GM15510 (cell line): ENCODE results near the gene VWA3A.

Experiments
- POLR2A ChIP-seq: IDR thresholded peaks from 3 replicates; pipeline ENCODE4 v1.6.1; 2011; ENCODE audit warnings: borderline replicate concordance; ENCODE audit not compliant: insufficient read length; ENCODE audit errors: extremely low read depth

The VWA3A gene

DNA sequence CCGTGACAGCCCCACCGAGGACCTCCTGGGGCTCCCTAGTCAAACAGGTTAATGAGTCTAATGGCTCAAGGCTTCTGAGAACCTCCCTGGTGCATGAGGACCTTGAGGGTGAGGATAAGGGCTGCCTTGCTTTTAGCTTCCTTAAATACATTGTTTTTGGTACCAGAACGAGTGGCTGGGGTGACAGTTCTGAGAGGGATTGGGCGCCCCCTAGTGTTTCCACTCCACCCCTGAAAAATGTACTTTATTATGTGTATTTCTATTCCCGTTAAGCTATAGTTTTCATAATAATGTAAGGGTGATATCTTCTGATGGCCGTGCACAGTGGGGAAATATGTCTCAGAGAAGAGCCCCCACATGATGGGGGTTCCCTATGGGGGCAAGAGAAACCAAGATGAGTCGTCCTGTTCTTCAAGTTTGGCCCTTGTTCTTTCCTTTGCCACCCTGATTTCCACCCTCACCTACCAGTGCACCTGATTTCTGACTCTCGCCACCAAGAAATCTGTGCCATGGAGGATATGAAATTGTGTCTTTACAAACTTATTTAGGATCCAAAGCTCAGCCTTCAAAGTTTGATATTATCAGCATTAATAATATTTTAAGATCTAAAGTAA, 14.5 kb upstream of the VWA3A start:
- TF ChIP-seq POLR2A = no peak

DNA sequence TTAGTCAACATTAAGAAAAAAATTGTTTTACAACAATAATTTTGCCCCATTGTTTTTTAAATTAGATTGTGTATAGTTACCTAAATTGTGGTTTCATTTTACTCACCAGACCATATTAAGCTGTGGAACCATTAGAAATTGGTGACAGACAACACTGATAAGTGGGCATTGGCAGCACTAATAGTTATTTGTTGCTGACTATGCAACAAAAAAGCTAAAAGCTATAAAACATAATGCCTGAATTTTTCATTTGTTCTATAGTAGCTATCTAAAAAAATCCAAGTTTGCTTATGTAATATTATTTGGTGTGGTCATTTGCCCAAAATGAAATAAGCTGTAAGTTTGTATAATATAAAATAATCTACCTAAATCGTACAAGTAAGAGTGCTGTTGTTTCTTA, 13.7 kb upstream of the VWA3A start:
- no peak for TF ChIP-seq POLR2A

DNA sequence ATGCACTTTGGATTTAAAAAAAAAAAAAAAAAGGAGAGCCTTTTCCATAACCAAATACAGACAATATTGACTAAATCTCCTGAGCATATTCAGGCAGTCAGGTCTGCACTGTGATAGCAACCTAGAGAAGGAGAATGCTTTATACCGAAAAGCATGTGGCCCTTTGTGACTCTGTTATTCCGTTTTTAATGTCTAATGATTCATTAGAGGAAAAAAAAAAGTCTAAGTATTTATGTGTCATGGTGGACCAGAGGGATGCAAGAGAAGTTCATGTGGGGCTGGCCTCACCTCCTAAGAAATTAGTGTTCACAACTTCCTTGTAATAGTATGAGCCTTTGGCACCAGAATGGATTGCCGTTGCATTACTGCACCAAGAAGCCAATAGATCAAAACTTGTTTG, 11.3 kb upstream of the VWA3A start:
- no peak for TF ChIP-seq POLR2A

DNA sequence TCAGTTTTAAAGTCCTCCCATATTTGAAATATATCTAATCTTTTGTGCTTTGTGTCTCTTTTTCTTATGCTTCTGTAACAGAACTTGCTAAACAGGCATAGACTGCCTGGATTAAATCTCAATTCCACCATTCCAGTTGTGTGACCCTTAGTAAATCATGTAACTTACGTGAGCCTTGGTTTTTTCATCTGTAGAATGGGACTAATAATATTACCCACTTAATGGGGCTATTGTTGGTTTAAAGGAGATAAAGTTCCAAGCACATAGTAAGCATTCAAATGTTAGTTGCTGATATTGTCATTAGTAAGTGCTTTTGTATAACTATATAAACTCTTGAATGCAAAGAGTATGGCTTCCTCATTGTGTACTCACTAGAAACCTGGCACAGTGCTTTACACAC, 5.9 kb upstream of the VWA3A start:
- TF ChIP-seq POLR2A = no peak

DNA sequence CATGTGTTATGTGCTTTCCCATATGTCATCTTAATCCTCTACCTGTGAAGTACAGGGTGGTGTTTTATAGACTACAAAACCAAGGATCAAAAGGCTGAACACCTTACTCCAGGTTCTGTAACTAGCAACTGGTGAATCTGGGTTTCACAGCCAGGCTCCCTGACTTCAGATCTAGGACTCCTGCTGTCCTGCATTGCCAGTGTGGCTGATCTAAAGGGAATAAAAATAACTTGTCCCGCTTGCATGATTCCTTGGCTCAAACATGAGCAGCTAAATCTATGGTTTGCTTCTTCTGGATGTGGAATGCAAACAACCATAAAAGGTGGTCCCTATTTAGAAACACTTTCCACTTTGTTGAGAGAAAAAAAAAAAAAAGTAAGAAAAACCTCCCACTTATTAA, 3.7 kb upstream of the VWA3A start:
- TF ChIP-seq POLR2A = no peak

DNA sequence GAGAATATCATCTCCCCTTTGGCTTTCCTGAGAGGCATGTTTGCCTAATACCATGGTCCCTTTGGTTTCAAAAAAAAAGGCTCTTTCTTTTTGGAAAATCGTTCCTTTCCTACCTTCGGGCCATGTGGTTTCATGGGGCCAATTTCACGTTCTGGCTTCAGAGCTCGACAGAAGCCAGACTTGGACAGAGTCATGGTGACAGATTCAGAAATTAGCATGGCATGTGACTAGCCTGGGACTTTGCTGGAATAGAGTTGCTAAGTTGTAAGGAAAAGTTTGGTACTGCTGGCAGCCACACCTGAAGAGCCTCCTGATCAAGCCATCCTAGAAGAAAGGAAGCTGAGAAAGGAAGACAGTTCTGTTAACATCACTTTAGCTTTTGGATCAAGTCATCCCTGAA, 2.4 kb upstream of the VWA3A start:
- no peak for TF ChIP-seq POLR2A

DNA sequence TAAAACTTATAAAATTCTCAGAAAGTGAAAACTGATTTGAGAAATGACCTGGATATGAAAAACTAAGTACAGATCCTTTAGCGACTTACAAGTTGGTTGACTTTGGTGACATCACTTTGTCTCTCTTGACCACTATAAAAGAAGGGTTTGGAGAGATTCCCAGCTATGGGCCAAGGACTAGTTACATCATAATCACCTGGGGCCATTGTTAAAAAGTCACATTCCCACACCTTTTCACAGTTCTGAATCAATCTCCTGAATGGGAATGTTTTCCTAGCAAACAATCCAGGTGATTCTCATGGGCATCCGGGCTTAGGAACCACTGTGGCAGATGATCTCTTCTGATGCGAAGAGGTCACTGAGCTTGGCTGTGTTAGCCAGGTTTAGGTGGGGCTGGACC, 620 bp upstream of the VWA3A start:
- TF ChIP-seq POLR2A = no peak

DNA sequence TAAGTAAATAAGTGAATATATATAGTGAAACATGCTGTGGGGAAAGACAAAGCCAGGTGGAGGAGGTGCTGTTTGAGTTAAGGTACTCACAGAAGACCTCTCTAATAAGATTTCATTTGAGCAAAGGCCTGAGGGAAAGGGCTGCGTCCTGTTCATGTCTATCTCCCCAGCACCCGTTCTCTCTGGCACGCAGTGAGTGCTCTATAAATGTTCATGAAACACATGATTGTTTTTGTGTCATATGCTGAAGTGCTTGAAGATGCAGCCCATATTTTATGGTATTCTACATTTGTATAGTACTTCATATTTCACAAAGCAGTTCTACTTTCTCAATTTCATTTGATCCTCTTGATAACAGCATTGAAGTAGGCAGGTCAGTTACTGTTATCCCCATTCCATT, 990 bp downstream of the VWA3A start:
- no peak for TF ChIP-seq POLR2A

DNA sequence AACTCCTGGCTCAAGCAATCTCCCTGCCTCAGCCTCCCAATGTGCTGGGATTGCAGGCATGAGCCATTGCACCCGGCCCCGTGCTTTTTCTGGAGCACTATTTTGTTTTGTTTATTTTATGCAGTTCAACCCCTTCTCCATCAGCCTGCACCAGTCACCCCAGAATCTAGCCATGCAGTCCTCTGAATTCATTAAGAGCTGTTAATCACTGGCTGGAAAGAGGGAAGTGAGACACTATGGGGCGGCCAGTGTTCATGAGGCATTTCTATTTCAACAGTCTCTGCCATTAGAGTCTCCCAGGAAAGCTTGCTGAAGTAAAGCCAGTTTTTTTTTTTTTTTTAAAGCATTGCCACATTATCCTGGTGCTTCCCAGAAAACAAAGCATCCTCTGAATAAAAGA, 1.7 kb downstream of the VWA3A start:
- no peak for TF ChIP-seq POLR2A

DNA sequence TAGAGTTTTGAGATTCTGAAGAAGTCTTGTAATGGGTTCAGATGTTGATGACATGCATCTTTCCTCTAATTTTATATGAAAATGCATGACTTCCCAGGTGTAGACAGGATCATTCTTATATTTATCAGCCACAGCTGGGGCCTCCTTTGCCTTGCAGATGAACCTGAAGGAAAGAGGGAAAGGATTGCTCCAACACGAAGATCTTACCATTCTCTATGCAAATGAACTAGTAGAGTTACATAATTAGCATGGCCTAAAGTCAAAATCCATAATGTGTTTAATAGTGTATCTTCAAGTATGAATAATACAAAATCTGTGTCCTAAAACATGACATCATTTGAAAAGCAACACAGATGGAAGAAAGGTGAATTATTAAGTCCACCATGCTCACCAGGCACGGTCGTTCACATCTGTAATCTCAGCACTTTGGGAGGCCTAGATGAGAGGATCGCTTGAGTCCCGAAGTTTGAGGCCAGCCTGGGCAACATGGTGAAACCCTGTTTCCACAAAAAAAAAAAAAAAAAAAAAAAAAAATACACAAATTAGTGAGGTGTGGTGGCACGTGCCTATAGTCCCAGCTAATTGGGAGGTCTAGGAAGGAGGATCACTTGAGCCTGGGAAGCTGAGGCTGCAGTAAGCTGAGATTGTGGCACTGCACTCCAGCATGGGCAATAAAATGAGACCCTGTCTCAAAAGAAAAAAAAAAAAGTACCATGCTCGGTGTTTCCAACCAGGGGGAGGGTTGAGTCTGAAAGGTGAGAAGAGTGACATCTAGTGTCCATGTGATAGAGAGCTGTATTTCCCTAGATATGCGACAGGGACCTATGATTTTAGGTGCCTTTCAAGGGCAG, 6.3 kb downstream of the VWA3A start:
- no peak for TF ChIP-seq POLR2A

DNA sequence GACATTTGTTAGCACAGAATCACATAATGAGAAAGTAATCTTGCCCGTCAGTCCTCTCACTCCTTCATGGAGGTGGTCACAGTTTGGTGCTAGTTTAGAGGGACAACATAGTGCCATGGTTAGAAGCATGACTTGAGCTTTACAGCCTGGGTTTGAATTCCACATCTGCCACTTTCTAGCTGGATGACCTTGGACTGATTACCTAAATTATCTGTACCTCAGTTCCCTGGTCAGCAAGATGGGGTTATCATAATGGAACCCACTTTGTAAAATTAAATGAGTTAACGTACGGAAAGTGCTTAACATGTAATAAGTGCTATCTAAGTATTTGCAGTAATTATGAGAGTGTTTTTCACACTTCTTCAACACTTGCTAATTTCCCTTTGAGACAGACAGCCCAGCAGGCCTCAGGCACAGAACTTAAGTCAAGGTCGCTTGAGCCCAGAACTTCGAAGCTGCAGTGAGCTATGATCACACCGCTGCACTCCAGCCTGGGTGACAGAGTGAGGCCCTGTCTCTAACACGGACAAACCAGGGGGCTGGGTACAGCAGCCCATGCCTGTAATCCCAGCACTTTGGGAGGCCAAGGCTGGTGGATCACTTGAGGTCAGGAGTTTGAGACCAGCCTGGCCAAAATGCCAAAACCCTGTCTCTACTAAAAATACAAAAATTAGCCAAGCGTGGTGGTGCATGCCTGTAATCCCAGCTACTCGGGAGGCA, 7.1 kb downstream of the VWA3A start:
- no peak for TF ChIP-seq POLR2A

DNA sequence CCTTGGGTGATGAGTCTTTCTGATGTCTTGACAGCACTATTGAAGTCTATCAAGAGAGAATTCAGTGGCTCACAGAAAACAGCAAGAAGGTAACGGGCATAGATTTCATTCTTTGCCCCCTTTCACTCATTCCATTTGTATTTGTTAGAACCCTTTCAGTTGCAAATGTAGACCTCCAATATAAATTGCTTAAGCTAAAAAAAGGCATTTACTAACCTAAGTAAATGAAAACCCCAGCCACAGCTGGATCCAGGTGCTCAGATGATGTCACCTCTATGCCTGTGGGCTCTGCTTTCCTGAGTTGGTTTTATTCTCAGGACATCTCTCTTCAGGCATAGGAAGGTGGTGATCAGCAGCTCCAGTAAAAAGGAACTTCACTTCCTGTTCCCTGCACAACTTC, 11.1 kb downstream of the VWA3A start:
- TF ChIP-seq POLR2A = no peak

DNA sequence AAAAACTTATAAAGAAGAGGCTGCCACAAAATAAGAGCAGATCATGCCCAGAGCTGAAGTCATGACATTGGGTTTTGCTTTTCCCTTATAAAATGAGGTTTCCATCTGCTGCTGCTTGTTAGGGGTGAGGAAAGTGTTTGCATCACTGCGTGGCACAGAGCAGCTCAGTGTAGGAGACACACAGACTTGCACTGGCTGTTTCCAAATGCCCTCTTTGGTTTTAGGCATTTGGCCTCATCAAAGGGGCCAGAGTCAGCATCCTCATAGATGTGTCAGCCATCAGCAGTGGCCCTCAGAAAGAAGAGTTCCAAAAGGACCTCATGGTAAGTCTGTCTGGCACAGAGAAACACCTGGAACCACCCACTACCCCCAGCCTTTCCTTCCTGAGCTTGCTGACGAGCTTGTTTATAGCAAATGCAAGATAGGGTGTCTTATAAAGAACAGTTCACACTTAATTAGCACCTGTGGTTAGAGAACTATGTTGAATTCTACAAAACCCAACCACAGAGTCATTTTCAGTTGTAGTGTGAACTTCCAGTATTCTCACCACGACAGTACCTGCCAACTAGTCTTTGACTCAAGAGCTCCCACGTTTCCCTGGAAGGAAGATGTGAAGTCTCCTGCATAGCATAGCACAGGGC, 17.0 kb downstream of the VWA3A start:
- no peak for TF ChIP-seq POLR2A

DNA sequence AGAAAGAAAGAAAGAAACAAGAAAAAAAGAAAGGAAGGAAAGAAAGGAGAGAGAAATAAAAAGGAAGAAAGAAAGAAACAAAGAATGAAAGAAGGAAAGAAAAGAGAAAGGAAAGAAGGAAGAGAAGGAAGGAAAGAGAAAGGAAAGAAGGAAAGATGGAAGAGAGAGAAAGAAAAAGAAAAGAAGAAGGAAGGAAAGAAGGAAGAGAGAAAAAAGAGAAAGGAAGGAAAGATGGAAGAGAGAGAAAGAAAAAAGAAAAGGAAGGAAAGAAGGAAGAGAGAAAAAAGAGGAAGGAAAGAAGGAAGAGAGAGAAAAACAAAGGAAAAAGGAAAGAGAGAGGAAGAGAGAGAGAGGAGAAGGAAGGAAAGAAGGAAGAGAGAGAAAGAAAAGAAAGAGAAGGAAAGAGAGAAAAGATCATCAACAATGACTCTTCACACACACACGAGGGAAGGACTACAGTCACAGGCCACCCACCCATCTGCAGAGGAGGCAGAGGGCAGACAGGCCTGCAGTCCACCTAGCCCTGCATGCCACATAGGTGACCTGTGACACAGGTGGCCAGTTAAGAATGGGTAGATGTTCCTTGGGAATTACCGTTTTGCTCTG, 23.9 kb downstream of the VWA3A start:
- no peak for TF ChIP-seq POLR2A

DNA sequence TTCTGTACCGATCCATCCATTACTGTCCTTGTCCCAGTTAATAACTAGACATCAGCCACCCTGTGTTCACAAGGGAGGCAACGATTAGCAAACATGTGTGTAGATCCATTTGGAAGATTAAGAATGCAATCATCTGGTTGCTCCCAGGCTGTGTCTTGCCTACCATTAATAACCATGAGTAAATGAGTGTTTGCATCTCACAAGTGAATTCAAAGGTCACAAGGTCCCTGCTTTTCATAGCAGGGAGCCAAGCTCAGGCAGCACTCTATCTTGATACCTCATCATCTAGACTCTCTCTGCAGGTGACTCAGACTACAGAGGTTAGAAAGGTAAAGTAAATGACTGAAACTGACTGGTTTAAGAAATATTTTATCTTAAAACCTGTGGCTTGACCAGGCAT, 25.3 kb downstream of the VWA3A start:
- no peak for TF ChIP-seq POLR2A

DNA sequence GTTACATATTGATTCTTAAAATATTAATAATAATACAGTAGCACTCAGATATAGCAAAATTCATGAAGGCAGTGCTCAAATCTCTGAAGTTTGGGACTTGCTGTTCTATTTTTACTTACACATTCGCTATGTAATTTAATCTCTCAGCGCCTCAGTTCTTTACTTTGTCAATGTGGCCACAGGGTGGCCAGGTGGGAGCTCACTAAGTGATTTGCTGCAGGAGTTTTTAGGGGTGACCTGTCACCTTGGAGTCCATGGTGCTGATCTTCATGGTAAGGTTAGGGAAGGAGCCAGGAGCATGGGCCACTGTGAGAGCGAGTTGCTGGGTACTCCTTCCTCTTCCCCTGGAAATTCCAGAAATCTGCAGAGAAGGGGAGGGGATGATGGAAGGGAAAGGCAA, 28.1 kb downstream of the VWA3A start:
- no peak for TF ChIP-seq POLR2A

DNA sequence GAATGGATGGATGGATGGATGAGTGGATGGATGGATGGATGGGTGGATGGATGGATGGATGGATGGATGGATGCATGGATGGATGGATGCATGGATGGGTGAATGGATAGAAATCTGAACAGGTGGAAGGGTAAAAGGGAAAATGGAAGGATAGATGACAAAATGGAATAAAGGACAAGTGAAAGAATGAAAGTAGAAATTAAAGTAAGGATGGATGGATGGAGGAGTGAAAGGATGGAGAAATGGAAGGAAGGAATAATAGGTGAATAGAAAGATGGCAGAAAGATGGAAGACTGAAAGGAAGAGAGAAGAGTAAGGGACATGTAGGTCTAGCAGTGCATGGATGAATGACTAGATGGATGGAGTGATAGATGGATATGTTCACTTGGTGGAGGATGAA, 29.9 kb downstream of the VWA3A start:
- no peak for TF ChIP-seq POLR2A
